ENCODE data around the gene MIER2. TPM values are rescaled to one million over a fixed set of nuclear protein-coding genes. Genes with fewer than 3 reads are reported as not detected.

MIER2 gene
- total RNA-seq, 1 donor from 2014 or later = 12.7 TPM

- H3K4me3 ChIP-seq (ENCODE audit: low read depth, low read length) = no peak overlapping the region
- H3K36me3 ChIP-seq (ENCODE audit: control insufficient read depth, insufficient read depth, low read length) = no peaks in the 10 kb centered on the region
- no peak for DNase-seq (ENCODE audit: low read depth)
- H3K27me3 ChIP-seq (ENCODE audit: control insufficient read depth, insufficient read depth, low read length) = peaks cover 55% of the 10 kb centered on the region
- no peak for TF ChIP-seq CTCF (IDR thresholded peaks at IDR 0.05; ENCODE audit: insufficient read depth, low read length, poor library complexity, severe bottlenecking)
Measured at GRCh38 chr19:369256-369655, 24.7 kb upstream of the MIER2 start.

- Histone ChIP-seq H3K27me3 (ENCODE audit: control insufficient read depth, insufficient read depth, low read length) (peaks cover 49% of the 10 kb centered on the region), H3K36me3 (ENCODE audit: control insufficient read depth, insufficient read depth, low read length) (no peaks in the 10 kb centered on the region), H3K4me3 (ENCODE audit: low read depth, low read length) (no peak overlapping the region)
- DNase-seq (ENCODE audit: low read depth) = no peak
- TF ChIP-seq CTCF (IDR thresholded peaks at IDR 0.05; ENCODE audit: insufficient read depth, low read length, poor library complexity, severe bottlenecking) = no peak
Measured at GRCh38 chr19:368630-369024, 24.0 kb upstream of the MIER2 start.

- no peaks in the 10 kb centered on the region for H3K36me3 ChIP-seq (ENCODE audit: control insufficient read depth, insufficient read depth, low read length)
- no peak overlapping the region for H3K4me3 ChIP-seq (ENCODE audit: low read depth, low read length)
- peaks cover 45% of the 10 kb centered on the region for H3K27me3 ChIP-seq (ENCODE audit: control insufficient read depth, insufficient read depth, low read length)
- no peak for DNase-seq (ENCODE audit: low read depth)
- TF ChIP-seq CTCF (IDR thresholded peaks at IDR 0.05; ENCODE audit: insufficient read depth, low read length, poor library complexity, severe bottlenecking) = no peak
Measured at GRCh38 chr19:367963-368629, 23.5 kb upstream of the MIER2 start.

- no peak for DNase-seq (ENCODE audit: low read depth)
- Histone ChIP-seq H3K27me3 (ENCODE audit: control insufficient read depth, insufficient read depth, low read length) (peaks cover 41% of the 10 kb centered on the region), H3K4me3 (ENCODE audit: low read depth, low read length) (no peak overlapping the region), H3K36me3 (ENCODE audit: control insufficient read depth, insufficient read depth, low read length) (no peaks in the 10 kb centered on the region)
- TF ChIP-seq CTCF (IDR thresholded peaks at IDR 0.05; ENCODE audit: insufficient read depth, low read length, poor library complexity, severe bottlenecking) = no peak
Measured at GRCh38 chr19:367561-367960, 23.0 kb upstream of the MIER2 start.

- no peak for TF ChIP-seq CTCF (IDR thresholded peaks at IDR 0.05; ENCODE audit: insufficient read depth, low read length, poor library complexity, severe bottlenecking)
- Histone ChIP-seq H3K4me3 (ENCODE audit: low read depth, low read length) (no peak overlapping the region), H3K27me3 (ENCODE audit: control insufficient read depth, insufficient read depth, low read length) (peaks cover 37% of the 10 kb centered on the region), H3K36me3 (ENCODE audit: control insufficient read depth, insufficient read depth, low read length) (no peaks in the 10 kb centered on the region)
- DNase-seq (ENCODE audit: low read depth) = no peak
Measured at GRCh38 chr19:366951-367350, 22.4 kb upstream of the MIER2 start.

GRCh38 chr19:366205-366783, 21.7 kb upstream of the MIER2 start:
- DNase-seq (ENCODE audit: low read depth) = no peak
- no peak overlapping the region for H3K4me3 ChIP-seq (ENCODE audit: low read depth, low read length)
- peaks cover 31% of the 10 kb centered on the region for H3K27me3 ChIP-seq (ENCODE audit: control insufficient read depth, insufficient read depth, low read length)
- no peak for TF ChIP-seq CTCF (IDR thresholded peaks at IDR 0.05; ENCODE audit: insufficient read depth, low read length, poor library complexity, severe bottlenecking)
- no peaks in the 10 kb centered on the region for H3K36me3 ChIP-seq (ENCODE audit: control insufficient read depth, insufficient read depth, low read length)

Measured in kidney epithelial cell (primary cell).